Stimulated activated CD8-positive, alpha-beta memory T cell treated with anti-CD3 and anti-CD28 coated beads, Interleukin-15, amount 100 ng/mL, for 24 hours (primary cell): ENCODE results near the gene DYNC1LI2.
"Not testable (repeated sequence)": the region's sequence is repeated elsewhere in the genome, so short reads cannot be mapped to it uniquely, and the experiment has no call there.

Experiments
- DNase-seq: peaks from one replicate; pipeline ENCODE4 v3.0.0-alpha.2; 2020; ENCODE audit warnings: low read depth

Gene DYNC1LI2

DNA sequence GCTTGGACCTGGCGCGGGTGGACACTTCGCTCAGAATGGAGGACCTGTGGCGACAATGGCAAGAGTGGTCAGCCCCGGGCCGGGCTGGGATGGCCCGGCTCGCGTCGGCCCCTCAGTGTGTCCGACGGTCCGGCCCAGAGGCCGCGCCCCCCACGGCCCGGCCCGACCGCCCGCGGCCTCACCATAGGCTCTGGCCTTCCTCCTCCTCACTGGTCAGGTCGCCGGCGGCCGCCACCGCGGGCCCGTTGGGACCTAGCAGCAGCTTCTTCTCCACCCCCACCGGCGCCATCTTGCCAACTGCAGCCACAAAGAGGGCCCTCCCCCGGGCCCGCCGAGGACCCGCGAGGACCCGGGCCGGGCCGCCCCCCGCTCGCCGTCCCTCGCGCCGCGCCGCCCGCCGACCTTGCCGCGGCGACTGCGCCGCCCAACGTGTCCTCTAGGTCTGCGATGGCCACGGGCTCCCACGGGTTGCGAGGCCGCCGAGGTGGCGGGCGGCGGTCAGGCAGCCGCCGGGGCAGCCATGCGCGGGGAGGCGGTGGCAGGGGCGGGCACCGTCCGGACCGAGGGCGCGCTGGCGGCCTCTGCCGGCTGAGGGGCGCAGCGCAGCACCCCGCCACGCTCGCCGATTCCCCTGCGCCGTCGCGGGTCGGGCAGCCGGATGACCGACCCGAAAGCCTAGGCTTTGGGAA lies at the start of gene DYNC1LI2:
TSS of gene DYNC1LI2 (minus strand) at position 307 of the 689 bp plus-strand sequence. CDS start at position 289, 18 bp downstream.
- peak; percentile 73 for DNase-seq

DNA sequence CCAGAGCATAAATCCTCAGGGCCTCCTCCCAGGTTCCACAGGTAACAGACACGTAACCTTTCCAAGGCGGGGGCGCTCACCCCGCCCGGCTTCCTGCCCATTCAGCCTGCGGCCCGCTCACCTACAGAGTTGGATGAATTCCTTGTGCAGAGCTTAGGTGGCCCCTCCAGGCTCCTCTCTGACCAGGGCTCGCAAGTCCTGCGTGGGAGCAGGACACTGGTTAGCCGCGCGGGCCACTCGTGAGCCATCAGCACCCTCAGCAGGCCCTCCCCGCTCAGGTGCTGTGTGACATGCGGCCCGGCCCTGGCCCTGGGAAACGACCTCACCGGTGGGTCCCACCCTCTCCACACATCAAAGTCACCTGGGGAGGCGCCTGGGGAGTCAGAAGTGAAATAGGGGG lies 49.4 kb upstream of the DYNC1LI2 start:
- DNase-seq, result no peak

DNA sequence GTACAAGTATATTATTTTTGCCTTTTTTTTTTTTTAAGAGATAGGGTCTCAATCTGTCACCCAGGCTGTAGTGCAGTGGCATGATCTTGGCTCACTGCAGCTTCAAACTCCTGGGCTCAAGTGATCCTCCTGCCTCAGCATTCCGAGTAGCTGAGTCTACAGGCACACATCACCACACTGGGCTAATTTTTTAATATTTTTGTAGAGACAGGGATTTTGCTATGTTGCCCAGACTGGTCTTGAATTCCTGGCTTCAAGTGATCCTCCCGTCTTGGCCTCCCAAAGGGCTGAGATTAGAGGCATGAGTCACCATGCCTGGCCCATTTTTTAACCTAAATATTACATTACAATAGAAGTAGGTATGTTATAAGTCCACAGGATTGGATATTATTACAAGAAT lies 46.8 kb upstream of the DYNC1LI2 start:
- DNase-seq, result no peak

DNA sequence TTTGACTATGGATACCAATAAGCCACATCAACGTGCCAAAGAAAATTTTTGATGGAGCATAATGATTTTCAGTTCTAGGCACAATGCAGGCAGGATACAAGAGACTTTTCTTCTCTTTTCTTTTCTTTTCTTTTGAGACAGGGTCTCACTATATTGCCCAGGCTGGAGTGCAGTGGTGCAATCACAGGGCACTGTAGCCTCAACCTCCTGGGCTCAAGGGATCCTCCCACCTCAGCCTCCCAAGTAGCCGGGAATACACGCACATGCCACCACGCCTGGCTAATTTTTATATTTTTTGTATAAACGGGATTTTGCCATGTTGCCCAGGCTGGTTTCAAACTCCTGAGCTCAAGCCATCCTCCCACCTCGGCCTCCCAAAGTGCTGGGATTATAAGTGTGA lies 42.6 kb upstream of the DYNC1LI2 start:
- DNase-seq, result not testable (repeated sequence)

DNA sequence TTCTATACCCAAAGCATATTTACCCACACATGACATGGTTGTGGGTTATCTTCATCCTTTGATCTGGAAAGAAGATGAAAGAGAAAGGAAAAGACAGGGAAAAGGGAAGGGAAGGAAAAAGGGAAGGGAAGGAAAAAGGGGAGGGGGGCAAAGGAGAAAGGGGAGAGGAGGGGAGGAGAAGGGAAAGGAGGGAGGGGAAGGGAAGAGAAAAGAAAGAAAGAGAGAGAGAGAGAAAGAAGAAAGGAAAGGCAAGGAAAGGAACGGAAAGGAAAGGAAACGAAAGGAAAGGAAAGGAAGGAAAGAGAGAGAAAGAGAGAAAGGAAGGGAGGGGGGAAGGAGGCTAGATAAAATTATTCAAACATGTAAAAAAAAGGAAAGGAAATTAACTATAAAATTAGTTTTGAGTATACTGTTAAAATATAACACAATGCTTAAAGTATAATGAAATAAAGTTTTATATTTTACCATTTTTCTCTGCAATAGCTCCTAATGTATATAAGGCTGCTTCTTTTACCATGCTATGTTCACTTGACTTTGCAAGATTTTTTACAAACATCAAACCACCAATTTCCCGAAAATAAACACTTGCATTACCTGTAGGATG lies 38.8 kb upstream of the DYNC1LI2 start:
- DNase-seq, result no peak

DNA sequence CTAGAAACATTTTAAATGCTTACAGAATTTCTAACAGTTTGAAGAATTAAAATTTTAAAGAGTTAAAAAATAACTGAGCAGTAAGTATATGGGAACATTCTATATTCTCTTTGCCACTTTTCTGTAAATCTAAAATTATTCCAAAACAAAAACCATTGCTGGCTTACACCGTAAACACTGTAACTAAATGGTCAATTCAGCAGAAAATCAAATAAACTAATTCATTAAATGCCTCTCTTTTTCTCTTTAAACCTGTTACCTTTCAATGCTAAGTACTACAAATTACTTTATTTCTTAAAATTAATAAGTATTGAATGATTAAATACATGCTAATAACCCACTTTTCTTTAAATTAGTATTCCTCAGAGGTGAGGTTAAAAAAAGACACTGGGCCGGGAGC lies 36.0 kb upstream of the DYNC1LI2 start:
- no peak for DNase-seq

DNA sequence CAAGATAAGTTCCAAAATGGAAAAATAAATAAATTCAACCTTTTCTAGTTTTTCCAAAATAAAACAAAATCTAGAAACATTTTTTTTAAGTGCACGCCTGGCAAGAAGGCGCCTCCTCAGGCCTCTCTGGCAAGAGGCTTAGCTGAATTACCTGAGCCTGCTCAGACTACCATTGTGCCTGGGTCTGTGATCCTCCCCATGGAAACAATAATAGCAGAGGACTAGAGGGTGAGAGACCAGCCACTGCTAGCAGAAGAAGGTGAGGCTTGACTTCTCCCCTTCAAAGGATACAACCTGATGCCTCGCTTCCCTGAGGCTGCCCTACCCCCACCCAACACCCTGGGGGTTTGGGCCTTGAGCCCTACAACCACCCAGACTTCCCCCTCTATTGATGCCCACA lies 35.1 kb upstream of the DYNC1LI2 start:
- no peak for DNase-seq

DNA sequence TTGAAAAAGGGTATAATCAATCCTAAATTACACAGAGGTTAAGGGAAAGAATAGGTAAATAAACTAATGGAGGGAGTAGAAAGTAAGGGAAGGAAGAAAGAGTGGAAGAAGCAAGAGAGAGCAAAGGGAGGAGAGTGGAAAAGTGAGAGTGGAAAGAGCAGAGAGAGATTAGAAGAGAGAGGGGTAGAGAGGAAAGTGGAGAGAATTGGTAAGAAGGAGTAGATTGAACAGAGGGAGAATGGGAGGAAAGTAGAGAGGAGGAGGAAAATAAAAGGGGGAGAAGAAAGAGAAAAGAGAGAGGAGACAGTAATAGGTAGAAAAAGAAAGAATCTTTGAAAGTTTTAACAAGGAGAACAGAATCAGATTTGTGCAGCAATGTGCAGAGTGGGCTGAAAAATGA lies 25.0 kb upstream of the DYNC1LI2 start:
- DNase-seq, result no peak

DNA sequence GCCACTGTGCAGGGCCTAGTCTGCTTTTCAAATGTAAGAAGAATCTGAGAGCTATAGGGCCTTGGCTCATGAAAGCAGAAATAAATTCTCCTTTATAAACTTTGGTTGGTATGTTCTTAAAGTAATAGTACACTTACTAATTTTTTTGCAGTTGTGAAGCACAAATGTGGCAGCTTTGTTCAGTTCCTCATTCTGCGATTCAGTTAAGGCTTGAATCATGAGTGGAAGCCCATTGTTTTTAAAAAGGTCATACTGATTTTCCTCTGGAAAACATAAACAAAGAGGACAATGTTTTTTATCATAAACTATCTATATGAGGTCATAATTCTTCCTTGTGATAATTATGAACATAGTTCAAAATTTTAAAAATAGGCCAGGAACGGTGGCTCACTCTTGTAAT lies 23.6 kb upstream of the DYNC1LI2 start:
- DNase-seq, result no peak

DNA sequence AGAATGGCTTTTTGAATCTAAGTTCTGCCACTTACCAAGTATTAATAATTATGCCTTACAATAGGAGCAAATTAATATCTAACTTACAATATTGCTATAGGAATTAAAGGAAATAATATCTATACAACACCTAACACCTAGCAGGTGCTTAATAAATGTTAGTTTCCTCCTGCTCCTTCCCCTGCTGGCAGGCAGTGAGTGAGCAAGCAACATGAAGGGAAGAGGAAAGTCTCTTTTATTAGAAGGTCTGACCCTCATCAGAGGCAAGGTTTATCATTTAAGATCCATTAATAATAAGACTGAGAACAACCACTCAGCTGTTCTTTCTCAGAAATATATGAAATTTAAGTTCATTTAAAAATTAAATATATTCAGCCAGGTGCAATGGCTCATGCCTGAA lies 6.7 kb upstream of the DYNC1LI2 start:
- DNase-seq, result no peak

DNA sequence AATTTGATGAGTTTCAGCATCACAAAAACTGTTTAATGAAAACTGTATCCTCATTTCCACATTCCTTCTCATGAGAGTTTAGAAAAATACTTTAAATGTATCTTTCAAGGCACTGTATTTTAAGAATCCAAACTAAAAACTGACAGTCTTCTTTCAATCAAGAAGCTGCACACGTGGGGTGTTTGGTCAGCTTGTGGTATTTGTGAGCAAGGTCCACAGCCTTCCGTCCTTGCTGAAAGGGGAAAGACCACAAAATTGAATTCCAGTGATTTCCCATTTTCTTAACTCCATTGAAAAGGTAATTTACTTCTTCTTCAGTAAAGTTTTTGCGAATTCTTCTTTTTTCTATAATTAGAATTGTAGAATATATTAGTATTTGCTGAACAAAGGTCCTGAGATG lies 3.4 kb upstream of the DYNC1LI2 start:
- no peak for DNase-seq

DNA sequence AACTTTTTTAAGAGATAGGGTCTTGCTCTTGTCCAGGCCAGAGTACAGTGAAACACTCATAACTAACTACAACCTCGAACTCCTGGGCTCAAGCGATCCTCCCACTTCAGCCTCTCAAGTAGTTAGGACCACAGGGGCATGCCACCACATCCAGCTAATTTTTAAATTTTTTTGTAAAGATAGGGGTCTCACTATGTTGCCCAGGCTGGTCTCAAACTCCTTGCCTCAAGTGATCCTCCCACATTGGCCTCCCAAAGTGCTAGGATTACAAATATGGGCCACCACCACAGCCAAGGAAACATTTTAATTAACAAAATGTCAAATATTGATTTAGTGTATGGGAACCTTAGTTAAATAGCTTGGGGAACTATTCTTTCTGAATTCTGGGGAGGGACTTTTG lies 2.8 kb upstream of the DYNC1LI2 start:
- DNase-seq, result no peak

DNA sequence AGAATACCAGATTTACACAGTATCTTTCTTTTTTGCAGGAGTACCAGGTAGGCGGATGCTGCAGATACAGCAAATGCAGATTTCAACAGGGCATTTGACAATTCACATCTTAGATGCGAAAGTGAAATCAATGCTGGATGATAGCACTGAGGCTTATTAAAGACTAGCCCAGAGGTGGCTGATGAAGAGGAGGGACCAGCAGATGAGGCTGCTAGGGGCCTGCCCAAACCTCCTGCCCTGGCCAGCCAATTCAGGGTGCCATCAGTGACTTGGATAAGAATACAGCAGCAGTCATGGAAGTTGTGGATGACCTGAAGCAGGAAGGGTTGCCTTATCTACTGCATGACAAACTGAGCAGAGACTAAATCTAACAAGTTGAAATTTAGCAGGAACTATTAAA lies 1.5 kb upstream of the DYNC1LI2 start:
- no peak for DNase-seq

DNA sequence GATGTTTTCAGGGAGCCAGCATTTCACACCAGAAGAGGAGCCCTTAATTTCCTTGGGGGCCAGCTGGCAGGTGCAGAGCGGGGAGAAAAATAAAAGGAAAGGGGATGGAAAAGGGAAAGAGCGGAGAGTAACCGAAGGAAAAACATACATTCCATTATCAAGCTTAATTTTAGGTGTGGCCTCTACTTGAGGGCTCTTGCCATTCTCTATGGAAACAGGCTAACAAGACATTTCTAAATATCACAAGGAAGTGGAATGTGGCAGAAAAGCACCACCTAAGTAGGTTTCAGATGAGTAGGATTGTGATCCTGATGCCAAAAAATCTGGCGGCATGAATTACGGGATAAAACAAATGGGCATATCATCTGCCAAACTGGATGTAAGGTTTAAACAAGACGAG lies 970 bp upstream of the DYNC1LI2 start:
- no peak for DNase-seq

DNA sequence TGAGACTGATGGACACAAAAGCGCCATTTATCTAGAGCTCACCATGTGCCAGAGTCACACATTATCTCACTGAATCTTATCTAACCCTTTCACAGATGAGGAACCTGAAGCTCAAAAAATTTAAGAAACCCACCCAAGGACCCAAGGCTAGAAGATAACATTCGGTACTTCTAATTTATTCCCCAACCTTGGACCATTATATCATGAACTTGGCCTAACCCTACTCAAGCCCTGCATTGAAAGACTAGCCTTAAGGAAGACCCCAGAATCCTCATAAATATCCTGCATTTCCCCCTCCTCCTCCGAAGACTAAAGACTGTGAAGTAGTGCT lies 548 bp upstream of the DYNC1LI2 start:
- DNase-seq, result no peak

DNA sequence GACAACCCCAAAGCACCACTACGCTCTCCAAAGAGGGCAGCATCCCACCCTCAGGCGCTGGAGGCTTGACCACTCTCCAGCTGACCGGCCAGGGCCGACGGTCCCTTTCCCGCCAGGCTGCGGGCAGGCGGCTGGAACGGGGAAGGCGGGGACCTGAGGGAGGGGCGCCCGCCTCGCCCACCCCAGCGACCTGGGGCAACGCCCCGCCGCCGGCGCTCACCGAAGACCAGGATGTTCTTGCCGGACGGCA lies 431 bp downstream of the DYNC1LI2 start:
- DNase-seq, result no peak

DNA sequence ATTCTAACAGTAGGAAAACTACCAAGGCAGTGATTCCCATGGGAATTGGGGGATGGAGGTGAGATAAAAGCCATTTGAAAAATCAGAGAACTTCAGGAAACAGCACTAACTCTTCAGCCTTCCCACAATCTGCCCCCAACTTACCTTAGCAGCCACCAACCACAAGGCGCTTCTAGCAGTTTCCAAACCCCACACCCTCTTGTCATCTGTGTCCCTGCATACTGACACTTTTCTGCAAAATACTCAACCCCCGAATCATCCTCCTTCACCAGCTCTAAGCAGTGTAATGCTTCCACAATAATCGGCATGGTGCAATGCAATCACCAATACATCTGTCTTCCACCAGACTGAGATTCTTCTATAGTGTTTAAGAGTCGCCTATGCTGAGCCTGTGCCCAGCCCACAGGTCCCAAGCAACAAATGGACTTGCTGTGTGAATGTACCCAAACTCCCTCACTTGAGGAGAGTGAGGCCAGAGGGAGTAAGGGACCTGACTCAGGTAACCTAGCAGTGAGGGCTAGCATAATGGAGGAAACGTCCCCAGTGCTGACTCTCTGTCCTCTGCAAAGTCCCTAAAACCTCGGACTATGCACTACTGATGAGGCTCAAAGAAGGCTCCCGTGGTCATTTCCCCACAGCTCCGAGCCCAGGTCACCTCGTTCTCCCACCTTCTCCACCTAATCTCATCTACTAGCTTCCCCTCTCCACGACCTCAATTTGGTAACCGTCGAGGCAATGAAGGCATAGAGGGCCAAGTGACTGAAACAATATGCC lies 943 bp downstream of the DYNC1LI2 start:
- no peak for DNase-seq

DNA sequence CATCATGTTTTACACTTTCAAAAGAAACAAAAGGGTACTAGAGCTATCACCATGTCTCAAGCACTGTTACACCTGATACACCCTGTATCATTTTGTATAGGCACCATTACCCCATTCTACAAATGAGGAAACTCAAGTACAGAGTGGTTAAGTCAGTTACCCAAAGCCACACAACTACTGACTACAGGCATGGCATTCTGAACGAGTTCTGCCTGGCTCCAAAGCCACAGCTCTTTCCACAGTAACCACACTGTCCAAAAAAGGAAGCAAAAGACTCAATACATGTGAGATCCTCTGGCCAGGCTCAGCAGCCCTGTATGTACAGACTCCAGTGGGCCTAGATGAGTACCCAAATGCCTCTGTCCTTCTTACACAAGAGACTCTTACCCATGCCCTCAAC lies 4.7 kb downstream of the DYNC1LI2 start:
- no peak for DNase-seq

DNA sequence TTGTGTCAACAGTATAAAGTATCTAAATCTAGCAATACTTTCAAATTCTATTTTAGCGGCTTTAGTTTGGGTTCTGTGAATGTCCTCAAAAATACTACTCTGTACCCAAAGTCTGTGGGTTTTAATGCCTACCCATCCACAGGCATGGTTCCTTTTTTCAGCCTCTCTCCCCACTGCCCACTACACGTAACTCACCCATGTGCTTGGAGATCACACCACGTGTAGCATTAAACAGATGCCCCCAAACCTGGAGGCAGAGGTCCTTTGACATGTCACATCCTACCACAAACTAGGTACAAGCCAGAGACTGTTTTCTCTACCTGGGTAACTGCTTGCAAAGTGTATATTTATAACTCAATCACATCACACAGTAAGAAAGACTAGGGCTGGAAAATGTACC lies 5.4 kb downstream of the DYNC1LI2 start:
- no peak for DNase-seq

DNA sequence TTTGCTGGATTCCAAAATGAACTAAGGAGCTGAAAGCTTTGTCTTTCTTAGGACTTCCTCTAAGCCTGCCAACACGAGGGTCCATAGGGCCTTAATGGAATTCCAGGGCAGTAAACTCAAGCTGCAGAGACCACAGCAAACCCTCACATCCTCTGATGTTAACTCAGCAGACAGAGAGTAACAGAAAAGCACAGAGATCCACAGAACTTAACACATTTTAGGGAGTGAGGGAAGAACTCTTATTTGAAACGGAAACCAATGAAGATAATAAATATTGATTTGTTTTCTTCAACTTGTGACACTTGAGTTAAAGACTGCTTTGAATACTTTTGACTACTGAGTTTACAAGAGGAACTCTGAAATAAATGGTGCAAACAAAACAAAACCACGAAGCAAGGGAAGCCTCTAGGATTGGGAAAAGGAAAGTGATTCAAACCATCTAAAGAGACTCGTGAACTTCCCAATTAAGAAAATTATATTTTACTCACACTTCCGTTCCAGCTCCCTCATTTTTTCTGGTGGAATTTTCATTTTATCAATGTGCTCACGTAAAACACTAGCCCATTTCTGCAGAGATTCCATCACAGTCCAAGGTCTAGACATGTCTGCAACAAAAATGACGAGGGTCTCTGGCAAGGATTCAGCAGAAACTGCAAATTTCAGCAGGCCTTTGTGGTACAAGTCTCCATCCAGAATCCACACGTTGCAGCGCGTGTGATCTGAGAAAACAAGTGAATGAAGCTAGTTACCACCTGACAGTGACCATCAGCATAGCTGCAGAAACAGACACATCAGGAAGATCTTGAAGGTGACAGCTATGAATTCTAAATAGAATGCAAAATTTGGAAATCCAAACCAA lies 9.2 kb downstream of the DYNC1LI2 start:
- no peak for DNase-seq

DNA sequence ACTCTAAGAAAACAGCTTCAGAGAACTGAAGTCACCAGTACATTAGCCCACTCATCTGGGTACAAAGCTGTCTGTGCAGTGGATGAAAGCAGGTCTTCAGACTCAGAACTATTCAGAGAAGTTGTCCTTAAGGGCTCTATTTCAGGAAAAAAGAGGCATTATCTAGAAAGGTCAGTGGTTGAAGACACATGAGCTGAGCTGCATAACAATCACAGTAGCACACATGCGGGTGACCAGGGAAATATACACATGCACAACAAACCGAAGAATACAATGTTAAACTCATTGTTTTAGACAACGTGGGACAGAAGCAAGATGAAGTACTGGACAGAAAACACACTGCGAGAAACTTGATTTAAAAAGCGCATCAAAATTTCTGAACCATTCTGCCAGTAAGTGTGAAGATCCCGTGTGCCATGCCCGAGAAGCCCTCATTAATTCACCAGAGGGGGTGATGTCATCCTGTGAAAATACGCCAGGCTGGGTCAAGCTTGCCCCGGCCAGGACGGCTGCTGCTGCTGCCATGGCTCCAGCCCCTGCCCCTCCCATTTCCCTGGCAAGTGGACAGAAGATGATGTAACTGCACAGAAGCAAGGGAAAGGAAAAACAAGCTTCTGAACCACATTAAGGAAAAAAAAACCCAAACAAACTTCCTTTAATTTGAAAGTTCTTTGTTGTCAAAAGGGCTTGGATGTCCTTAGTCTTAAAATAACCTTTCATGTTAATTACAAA lies 10.1 kb downstream of the DYNC1LI2 start:
- no peak for DNase-seq

DNA sequence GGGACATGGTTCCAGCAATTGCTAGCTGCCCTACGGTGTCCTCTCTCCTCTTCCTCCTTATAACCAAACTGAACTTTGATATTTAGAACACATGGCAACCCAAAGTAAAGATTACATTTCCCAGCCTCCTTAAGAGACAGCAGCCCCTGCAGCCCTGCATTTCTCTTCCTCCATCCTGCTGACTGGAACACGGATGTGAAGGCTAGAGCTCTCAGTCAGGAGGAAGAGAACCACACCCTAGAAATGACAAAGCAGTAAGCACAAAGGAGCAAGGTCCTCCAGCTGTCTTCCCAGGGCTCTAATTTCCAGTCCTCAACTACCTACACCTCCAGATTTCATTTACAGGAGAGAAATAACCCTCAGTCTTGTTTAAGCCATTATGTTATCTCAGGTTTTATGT lies 10.9 kb downstream of the DYNC1LI2 start:
- no peak for DNase-seq
